RKO (cell line): ENCODE measurements around the gene ATOSB.
A peak's percentile ranks its signal among the peaks of the same experiment; 100 is the strongest.
"Not testable (repeated sequence)": the region's sequence is repeated elsewhere in the genome, so short reads cannot be mapped to it uniquely, and the experiment has no call there.

ENCODE experiments used
- DNase-seq: peaks from one replicate; pipeline ENCODE4 v3.0.0-alpha.2; 2016; ENCODE audit warnings: low spot score

ATOSB gene

DNA sequence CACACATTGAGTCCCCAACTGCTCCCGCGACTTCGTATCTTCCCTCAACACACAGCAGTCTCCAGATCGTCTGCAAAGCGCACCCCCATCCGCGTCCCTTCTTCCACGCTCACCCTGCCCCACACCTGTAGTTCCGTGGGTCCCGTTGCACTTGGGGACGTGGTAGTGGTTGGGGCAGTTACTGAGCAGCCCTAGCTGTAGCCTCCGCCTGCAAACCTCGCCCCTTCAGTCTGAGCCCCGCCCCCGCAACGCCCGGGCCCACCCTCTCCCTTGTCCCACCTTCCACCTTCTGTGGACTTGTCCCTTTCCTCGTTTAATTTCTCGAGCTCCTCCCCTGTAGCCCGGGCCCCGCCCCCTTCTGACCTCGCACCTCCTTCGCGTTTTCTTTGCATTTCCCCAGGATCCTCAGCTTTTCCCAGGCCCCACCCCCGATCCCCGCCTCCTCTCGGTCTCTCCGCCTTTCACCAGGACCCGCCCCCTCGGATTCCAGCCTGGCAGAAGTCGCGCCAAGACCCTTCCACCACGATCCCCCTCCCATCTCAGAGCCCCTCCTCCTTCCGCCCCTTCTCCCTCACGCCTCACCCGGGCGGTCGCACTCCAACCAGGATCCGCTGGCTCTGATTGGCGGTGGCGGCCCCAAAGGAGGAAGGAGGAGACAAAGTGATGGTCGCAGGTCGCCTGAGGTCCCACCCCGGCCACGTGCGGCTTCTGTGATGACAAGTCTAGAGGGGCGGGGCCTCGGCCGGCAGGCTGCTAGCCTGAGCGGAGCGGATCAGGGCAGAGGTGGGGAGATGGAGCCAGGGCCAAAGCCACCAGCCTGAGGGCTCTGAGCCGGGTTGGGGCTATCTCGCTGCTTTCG, at the start of gene ATOSB:
Gene ATOSB (minus strand): TSS at position 183 of the 859 bp plus-strand sequence. CDS start 7,588 bp downstream, outside the sequence.
- peak; percentile 93 for DNase-seq

GRCh38 chr9:35164711-35165110, 49.0 kb upstream of the ATOSB start:
- DNase-seq, result peak; percentile 34

DNA sequence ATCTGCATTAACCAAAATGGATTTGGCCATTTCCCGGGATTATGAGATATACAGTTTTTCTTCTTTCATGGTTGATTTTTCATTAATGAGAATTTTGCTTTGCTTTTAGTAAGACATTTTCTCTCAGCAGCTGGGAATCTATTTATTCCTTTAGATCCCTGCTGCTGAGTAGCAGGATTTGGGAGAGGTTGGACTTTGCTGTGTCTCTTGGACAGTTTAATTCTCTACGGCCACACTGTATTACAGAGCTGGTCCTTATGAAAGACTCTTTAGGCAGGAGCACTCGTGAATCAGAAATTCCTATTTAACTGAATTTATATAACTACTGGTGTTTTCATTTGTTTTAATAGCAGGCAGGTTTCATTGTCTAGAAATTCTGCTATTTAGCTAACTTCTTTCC, 47.8 kb upstream of the ATOSB start:
- DNase-seq, result no peak

- peak; percentile 41 for DNase-seq
These were observed 47.1 kb upstream of the ATOSB start for GRCh38 chr9:35162605-35163315.

DNA sequence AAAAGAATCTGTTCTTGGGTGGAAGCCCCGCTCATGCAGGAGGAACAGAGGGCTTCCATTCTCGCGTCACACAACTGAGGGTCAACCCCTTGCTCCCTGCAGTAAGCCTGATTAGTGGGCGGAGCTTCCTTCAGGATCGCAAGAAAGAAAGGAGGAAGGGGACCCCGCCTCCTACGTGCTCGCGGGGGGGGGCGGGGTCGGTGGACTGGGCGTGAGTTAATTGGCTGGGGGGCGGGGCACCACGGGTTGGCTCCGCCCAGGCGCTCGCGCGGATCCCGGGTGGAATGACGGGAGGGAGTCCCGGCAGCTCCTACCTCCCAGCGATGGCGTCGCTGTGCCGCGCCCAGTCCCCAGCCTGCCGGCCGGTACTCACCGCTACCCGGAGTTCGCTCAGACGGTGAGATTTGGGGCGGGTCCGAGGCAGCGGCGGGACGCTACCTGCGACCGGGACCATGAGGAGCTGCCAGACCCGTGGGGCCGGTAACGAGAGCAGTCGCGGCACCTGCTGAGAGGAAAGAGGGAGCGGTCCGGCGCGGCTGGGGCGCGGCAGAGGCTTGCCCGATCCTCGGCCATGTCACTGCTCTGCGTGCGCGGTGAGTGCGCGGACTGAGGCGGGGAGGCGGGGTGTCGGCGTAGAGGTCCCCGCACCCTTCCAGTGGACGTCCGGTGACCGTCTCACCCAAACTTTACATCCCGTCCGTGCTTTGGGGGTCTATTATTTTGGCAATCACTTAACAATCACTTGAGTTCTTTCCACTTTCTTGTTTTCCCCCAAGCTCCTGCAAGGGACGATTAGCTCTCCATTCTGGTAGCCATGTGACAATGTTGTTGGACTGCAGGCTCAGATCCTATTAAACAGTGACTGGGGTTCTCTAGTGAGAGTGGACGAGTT, 46.3 kb upstream of the ATOSB start, which contains the start of gene UNC13B:
Gene UNC13B (plus strand): TSS at position 297 of the 892 bp plus-strand sequence. CDS start 275 bp downstream, at position 572.
- DNase-seq, result peak; percentile 92

DNA sequence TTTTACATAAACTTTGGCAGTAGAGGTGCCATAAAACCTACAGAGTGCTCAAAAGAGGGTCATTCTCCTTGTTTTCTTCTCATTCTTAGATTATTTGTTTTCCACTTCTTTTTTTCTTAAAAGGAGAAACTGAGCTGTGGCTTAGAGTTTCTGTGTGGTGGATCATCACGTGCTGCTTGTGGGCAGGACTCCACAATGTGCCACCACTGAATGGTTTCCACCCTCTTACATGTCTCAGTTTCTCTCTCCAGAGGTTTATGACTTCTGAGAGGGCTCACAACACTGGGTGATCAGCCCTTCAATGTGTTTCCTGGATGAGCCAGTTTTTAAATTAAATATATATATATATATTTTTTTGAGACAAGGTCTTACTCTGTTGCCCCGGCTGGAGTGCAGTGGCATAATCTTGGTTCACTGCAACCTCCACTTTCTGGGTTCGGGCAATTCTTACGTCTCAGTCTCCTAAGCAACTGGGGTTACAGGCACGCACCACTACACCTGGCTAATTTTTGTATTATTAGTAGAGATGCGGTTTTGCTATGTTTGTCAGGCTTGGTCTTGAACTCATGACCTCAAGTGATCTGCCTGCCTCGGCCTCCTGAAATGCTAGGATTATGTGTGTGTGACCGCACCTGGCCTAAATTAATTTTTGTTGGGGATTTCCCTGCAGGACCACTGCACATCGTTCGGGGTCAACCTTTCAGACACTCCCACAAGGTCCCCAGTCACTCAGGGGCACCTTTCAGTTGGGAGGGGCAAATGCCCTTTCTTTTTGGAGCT, 43.0 kb upstream of the ATOSB start:
- DNase-seq, result no peak

DNA sequence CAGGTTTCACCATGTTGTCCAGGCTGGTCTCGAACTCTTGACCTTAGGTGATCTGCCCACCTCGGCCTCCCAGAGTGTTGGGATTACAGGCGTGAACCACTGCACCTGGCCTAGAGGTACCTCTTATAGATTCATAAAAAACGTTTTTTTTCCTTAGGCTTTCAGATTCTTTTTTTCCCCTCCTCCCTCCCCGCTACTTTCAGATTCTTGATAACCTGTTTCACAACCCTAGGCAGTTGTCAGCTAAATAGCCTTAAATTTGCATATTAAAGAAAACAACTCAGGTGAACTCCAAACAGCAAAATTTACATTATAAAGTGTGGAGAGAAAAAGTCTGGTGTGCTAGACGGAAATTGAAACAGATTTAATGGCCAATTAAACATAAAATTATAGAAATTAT, 42.2 kb upstream of the ATOSB start:
- DNase-seq, result not testable (repeated sequence)

- DNase-seq, result no peak
These were observed 41.1 kb upstream of the ATOSB start for GRCh38 chr9:35156781-35157180.

GRCh38 chr9:35152926-35153325, 37.3 kb upstream of the ATOSB start:
- no peak for DNase-seq

DNA sequence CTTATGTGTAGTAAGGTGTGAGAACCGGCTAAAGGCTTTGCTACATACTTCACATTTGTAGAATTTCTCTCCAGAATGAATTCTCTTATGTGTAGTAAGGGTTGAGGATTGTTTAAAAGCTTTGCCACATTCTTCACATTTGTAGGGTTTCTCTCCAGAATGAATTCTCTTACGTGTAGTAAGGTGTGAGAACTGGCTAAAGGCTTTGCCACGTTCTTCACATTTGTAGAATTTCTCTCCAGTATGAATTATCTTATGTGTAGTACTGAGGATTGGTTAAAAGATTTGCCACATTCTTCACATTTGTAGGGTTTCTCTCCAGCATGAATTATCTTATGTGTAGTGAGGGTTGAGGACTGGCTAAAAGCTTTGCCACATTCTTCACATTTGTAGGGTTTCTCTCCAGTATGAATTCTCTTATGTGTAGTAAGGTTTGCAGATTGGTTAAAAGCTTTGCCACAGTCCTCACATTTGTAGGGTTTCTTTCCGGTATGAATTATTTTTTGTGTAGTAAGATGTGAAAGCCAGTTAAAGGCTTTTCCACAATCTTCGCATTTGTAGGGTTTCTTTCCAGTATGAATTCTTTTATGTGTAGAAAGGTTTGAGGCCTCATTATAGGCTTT, 32.4 kb upstream of the ATOSB start:
- not testable (repeated sequence) for DNase-seq

GRCh38 chr9:35142037-35142436, 26.4 kb upstream of the ATOSB start:
- DNase-seq, result no peak

DNA sequence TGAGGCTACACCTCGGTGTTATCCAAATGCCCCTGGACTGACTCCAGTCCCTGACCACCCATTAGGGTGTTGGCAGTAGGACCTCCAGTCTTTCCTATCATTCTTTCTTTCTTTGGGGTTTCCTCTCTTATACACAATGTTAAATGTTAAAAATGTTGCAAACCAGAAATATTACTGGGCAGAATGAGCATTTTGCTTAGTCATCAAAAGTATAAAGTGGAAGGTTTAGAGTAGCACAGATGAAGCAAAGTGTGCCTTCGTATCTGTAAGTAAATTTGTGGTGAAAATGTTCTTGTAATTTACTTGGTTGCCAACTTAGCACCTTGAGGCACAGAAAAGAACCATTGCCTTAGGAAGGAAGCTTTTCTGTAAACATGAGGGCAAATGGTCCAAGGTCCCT, 24.4 kb upstream of the ATOSB start:
- no peak for DNase-seq

- no peak for DNase-seq
These were observed 21.2 kb upstream of the ATOSB start for GRCh38 chr9:35136866-35137265.

- DNase-seq, result no peak
These were observed 20.3 kb upstream of the ATOSB start for GRCh38 chr9:35135988-35136387.

GRCh38 chr9:35134920-35135319, 19.3 kb upstream of the ATOSB start:
- DNase-seq, result no peak

DNA sequence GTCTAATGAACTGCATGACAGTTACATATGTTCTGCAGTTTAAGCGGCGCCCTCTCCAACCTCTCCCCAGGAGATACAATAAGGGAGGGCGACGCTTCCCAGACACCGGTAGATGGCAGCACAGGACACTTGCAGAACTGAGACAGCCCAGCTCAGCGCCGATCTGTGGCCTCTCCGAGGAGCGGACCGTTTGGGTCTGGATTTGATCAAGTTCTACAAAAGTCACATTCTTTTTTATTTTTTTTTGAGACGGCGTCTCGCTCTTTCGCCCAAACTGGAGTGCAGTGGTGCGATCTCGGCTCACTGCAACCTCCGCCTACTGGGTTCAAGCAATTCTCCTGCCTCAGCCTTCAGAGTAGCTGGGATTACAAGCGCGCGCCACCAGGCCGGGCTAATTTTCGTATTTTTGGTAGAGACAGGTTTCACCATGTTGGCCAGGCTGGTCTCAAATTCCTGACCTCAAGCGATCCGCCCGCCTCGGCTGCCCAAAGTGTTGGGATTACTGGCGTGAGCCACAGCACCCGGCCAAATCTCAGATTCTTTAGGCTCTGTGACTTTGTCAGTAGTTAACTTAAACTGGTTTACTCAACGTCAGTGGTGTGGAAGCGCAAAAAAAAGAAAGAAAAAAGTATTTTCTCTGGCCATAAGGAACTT, 1.4 kb upstream of the ATOSB start:
- peak; percentile 94 for DNase-seq

DNA sequence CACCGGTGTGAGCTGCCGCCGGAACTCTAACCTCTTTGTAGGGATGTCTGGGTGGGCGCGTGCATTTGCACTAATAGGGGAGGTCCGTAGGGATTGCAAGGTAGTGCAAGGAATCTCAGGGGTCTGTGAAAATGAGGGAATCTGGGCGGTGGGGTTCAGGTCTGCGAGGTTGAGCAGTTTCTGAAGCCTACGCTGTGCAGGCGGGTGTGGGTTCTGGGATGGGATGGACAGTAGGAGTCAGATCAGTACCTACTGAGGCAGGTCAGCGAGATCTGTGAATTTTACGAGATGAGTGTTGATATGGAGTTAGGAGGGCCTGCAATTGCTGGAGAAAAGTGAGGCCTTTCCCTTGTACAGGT, 856 bp upstream of the ATOSB start:
- DNase-seq, result no peak

DNA sequence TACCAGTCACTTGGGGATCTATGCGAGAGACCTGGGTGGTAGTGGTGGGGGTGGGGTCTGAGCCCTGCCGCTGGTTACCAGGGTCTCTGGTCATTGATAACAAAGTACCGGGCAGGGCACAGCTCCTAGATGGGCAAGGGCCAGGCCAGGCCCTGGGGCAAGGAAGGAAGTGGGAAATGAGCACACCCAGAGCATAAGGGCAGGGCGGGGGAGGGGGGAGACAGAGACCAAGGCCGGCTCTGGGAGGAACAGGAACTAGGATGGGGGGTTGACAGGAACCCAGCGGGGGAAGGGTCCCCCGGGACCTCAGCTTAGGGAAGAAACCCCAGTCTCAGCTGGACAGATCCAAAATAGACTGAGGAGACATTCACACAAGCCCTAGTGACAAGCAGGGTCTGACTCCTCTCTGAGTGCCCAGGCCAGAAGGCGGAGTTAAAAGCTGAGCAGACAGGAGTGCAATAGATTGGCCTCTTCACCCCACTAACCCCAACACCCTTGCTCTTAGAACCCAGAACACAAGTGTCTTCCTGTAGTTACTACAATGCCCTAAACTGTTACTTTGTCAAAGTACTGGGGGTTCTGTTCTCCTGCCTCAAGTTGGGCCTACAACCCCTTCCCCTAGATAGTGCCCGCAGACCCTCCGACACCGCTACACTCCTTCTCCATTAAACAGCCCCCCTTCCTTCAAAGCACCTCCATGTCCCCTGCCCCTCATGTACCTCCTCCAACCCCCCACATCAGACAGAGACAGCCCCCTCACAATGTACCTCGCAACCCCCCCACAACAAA, 628 bp downstream of the ATOSB start:
- DNase-seq, result peak; percentile 70

DNA sequence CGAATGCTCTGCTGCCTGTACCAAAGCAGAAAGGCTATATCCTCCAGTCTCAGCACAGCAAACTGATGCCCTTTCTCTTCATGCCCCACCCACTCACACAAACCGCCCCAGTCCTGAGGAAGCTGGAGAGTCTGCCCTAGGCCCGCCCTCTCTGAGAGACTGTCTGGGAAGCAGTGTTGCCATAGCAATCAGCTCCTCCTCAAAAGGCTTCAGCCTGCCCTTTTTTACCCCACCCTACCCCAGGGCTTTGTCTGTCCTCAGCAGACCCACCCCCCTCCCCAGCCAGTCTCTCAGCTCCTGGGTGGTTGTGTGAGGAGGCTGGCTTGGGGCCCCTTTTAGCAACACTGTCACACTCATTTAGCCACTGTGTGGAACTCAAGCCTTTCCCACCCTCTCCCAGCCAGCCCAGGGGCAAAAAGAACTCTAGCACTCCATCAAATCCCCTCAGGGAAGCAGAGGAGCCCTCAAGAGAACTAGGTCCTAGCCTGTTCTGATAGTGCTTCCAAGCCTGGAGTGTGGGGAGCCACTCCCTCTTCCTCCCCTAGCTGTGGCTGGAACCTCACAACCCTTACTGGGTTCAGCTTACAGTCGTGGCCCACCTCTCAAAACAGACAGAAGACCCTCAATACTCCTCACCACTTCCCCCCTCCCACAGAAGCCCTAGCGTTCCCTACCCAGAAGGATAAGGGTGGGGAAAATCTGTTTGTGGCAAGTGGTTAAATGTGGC, 1.4 kb downstream of the ATOSB start:
- DNase-seq, result peak; percentile 35
